Measurements from ENCODE around the gene TCF25. TPM values are rescaled to one million over a fixed set of nuclear protein-coding genes. Genes with fewer than 3 reads are reported as not detected.
"Not testable (repeated sequence)": the region's sequence is repeated elsewhere in the genome, so short reads cannot be mapped to it uniquely, and the experiment has no call there.

Gene TCF25
- total and polyA plus RNA-seq, 10 donors, result 113 to 412 (median 251) TPM

DNA sequence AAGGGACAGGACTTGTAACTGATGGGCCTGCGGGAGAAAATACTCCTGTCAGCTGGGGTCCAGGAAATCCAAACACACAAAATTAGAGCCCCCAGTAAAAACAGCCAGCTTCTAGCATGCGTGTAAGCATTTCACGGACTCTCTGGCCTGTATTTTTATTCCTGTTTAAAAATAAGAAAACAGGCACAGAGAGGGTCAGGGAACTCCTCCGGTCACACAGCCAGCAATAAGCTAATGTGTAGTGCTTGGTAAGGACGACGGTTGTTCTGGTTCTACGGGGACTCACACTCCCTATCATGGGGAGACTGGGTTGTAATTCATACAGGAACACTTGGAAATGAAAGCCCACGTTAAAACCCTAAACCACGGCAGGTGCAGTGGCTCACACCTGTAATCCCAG is 1.5 kb upstream of the TCF25 start:
- DNase-seq, result no peak
- H3K27me3 ChIP-seq (replicated peaks in 1 of 7), result no peaks in the 10 kb centered on the region
- H3K36me3 ChIP-seq, result peaks cover 0 to 29% (median 9%) of the 10 kb centered on the region in 6 donors
- H3K27ac ChIP-seq, result peak overlapping the region in 4 of 8 donors; percentile 95 to 100 (median 98)
- peaks cover 12 to 41% (median 24%) of the 10 kb centered on the region in 6 donors for H3K4me1 ChIP-seq
- intact Hi-C loops (cut with DNase I; ENCODE audit: low total_unique reads), result no loop called here
- 87 to 94% (median 89%) methylated on average over 9 of the region's 9 CpGs for WGBS, 5 donors
- peaks cover 0 to 13% (median 9%) of the 10 kb centered on the region in 8 donors for H3K9me3 ChIP-seq
- H3K4me3 ChIP-seq, result no peak overlapping the region
- TF ChIP-seq POLR2AphosphoS5 (IDR thresholded peaks at IDR 0.05) (no peak), POLR2A (IDR thresholded peaks at IDR 0.05) (no peak)
- TF ChIP-seq, protein P1, sequence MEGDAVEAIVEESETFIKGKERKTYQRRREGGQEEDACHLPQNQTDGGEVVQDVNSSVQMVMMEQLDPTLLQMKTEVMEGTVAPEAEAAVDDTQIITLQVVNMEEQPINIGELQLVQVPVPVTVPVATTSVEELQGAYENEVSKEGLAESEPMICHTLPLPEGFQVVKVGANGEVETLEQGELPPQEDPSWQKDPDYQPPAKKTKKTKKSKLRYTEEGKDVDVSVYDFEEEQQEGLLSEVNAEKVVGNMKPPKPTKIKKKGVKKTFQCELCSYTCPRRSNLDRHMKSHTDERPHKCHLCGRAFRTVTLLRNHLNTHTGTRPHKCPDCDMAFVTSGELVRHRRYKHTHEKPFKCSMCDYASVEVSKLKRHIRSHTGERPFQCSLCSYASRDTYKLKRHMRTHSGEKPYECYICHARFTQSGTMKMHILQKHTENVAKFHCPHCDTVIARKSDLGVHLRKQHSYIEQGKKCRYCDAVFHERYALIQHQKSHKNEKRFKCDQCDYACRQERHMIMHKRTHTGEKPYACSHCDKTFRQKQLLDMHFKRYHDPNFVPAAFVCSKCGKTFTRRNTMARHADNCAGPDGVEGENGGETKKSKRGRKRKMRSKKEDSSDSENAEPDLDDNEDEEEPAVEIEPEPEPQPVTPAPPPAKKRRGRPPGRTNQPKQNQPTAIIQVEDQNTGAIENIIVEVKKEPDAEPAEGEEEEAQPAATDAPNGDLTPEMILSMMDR (IDR thresholded peaks at IDR 0.05 in 8 of 11, conservative IDR thresholded peaks at IDR 0.05 in 3 of 11), result no peak

DNA sequence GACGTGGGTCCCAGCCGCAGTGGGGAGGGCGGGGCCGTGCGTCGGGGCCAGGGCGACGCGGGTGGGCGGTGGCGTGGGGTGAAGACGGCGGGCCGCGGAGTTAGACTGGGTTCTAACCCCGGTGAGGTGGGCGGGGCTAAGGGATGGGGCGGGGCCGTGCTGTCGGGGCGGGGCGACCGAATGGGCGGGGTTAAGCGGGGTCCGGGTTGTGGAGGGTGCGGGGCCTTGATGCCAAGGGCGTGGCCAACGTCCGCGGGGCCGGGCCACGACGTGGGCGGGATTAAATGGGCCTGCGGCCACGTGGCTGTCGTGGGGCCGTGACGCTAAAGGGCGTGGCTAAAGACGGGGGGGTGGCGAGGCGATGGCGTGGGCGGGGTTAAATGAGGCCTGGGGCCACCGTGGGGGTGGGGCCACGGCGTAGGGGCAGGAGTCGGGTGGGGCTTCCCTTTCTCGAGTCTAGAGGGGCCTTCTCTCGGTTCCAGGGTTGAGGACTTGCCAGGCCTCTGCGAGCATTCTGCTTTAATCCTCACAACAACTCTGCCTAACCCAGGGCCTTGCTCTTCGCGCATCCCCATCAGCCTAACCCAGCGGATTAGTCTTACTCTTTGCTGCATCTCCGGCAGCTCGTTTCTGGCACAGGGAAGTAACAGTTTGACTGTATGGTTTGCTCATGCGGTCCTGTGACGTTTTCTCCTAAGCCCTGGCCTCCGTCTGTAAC is 739 bp downstream of the TCF25 start:
- Histone ChIP-seq H3K4me3 (peak overlapping the region; percentile 67 to 96 (median 74)), H3K4me1 (peaks cover 12 to 44% (median 24%) of the 10 kb centered on the region in 6 donors), H3K27ac (peak overlapping the region; percentile 93 to 100 (median 98)), H3K9me3 (no peaks in the 10 kb centered on the region), H3K27me3 (replicated peaks in 1 of 7) (no peaks in the 10 kb centered on the region), H3K36me3 (peaks cover 0 to 51% (median 21%) of the 10 kb centered on the region in 6 donors)
- no peak for TF ChIP-seq POLR2A (IDR thresholded peaks at IDR 0.05)
- TF ChIP-seq, protein P1 (IDR thresholded peaks at IDR 0.05 in 8 of 11, conservative IDR thresholded peaks at IDR 0.05 in 3 of 11), result peak in 1 of 11 experiments; percentile 8
- intact Hi-C loops (cut with DNase I; ENCODE audit: low total_unique reads), result no loop called here
- DNase-seq, result peak; percentile 98
- WGBS, 5 donors, result 2 to 3% (median 3%) methylated on average over 53 to 61 of the region's 61 CpGs

DNA sequence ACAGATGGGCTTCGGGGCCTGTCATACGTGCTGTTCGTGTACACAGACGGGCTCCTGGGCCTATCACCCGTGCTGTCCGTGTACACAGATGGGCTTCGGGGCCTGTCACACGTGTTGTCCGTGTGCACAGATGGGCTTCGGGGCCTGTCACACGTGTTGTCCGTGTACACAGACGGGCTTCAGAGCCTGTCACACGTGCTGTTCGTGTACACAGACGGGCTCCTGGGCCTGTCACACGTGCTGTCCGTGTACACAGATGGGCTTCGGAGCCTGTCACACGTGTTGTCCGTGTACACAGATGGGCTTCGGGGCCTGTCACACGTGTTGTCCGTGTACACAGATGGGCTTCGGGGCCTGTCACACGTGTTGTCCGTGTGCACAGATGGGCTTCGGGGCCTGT is 5.7 kb downstream of the TCF25 start:
- H3K9me3 ChIP-seq; DNase-seq; H3K4me3 ChIP-seq; H3K27ac ChIP-seq; H3K27me3 ChIP-seq (replicated peaks in 1 of 7); intact Hi-C loops (cut with DNase I; ENCODE audit: low total_unique reads): not testable (repeated sequence)
- peaks cover 6 to 96% (median 65%) of the 10 kb centered on the region in 6 donors for H3K36me3 ChIP-seq
- WGBS, 5 donors, result 94 to 97% (median 96%) methylated on average over 24 to 28 of the region's 28 CpGs
- H3K4me1 ChIP-seq, result peaks cover 6 to 35% (median 14%) of the 10 kb centered on the region in 6 donors

DNA sequence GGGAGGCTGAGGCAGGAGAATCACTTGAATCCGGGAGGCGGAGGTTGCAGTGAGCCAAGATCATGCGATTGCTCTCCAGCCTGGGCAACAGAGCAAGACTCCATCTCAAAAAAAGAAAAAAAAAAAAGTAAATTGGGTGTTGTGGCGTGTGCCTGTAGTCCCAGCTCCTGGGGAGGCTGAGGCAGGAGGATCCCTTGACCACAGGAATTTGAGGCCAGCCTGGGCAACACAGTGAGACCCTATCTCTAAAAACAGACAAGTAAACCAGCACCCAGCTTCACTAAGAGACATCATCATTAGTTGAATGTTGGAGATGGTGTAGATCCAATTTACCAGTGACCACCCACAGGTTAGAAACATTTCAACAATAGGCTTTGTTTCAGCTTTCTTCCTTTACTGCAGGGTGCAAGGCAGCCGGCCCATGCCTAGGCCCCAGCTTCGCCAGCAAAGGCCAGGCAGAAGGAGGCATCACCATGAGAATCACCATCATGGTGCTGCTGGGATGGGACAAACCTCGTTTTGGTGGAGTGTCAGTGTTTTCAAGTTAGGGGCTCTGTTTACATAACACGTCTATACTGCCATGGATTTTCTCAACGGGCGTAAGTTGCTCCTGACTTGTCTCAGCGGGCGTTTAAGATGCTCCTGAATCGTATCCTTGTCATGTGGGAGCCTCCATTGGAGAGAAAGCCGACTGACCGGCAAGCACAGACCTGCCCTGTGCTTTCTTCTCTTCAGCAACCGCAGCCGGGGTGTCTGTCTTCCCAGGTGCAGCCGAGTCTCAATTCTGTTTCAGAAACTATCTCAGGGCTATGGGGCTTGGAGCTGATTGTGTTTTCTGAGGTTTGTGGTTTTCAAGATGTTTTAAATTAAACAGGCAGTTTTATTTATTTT is 7.3 kb downstream of the TCF25 start:
- Histone ChIP-seq H3K36me3 (peaks cover 7 to 98% (median 72%) of the 10 kb centered on the region in 6 donors), H3K9me3 (no peaks in the 10 kb centered on the region), H3K27me3 (replicated peaks in 1 of 7) (no peaks in the 10 kb centered on the region), H3K4me1 (peaks cover 0 to 21% (median 3%) of the 10 kb centered on the region in 6 donors), H3K4me3 (no peak overlapping the region), H3K27ac (no peak overlapping the region)
- 88 to 95% (median 93%) methylated on average over 18 of the region's 18 CpGs for WGBS, 5 donors
- TF ChIP-seq POLR2A (IDR thresholded peaks at IDR 0.05) (no peak), POLR2AphosphoS5 (IDR thresholded peaks at IDR 0.05) (peak in 1 of 3 donors; percentile 7)
- intact Hi-C loops (cut with DNase I; ENCODE audit: low total_unique reads), result no loop called here
- DNase-seq, result no peak

DNA sequence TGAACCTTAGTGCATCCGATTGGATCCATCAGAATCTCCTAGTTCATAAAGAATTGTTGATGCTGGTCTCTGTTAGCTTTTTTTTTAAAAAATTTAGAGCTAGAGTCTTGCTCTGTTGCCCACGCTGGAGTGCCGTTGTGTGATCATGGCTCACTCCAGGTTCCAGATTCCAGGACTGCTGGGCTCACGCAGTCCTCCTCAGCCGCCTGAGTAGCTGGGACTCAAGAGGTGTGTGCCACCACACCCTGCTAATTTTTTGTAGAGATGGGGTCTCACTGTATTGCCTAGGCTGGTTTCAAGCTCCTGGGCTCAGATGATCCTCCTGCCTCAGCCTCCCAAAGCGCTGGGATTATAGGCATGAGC is 8.0 kb downstream of the TCF25 start:
- Histone ChIP-seq H3K27me3 (replicated peaks in 1 of 7) (no peaks in the 10 kb centered on the region), H3K9me3 (no peaks in the 10 kb centered on the region), H3K4me3 (no peak overlapping the region), H3K4me1 (peaks cover 0 to 15% (median under 1%) of the 10 kb centered on the region in 6 donors), H3K36me3 (peaks cover 10 to 98% (median 76%) of the 10 kb centered on the region in 6 donors), H3K27ac (no peak overlapping the region)
- no peak for DNase-seq
- 96 to 98% (median 97%) methylated on average over 6 of the region's 6 CpGs for WGBS, 5 donors
- TF ChIP-seq POLR2A (IDR thresholded peaks at IDR 0.05), result no peak
- TF ChIP-seq, protein P1 (IDR thresholded peaks at IDR 0.05 in 8 of 11, conservative IDR thresholded peaks at IDR 0.05 in 3 of 11), result no peak
- no peak for TF ChIP-seq POLR2AphosphoS5 (IDR thresholded peaks at IDR 0.05)
- intact Hi-C loops (cut with DNase I; ENCODE audit: low total_unique reads), result no loop called here

Measured in spleen (tissue), 11 donors.